T-cell (primary cell): Measurements from ENCODE around the gene BLTP3B. TPM values are rescaled to one million over a fixed set of nuclear protein-coding genes. Genes with fewer than 3 reads are reported as not detected.

Experiments
- ATAC-seq, 4 experiments: fragments of 200-7000 bp in 3 of 4; fragments of 150-1000 bp in 1 of 4; cut with Tn5 transposase; replicated peaks in 1 of 4; 1 replicate in 3 of 4; 2 replicates in 1 of 4; pipeline ENCODE4 v1.10.0; 2021; ENCODE audit warnings: moderate library complexity in 3 of 4, mild to moderate bottlenecking in 2 of 4, moderate number of reproducible peaks in 1 of 4
- CTCF ChIA-PET, 2 donors: fragments of 300-600 bp; sonication (Branson Sonifier 250); formaldehyde crosslinking; loops; one replicate each; lab custom pipeline; 2022; ENCODE audit warnings: antibody characterized with exemption in 2 of 2; lab: Charles Lee
- POLR2A ChIA-PET, 2 donors: fragments of 300-600 bp; sonication (Branson Sonifier 250); formaldehyde crosslinking; loops; one replicate each; lab custom pipeline; 2022; ENCODE audit warnings: antibody characterized with exemption in 2 of 2; lab: Charles Lee
- DNase-seq, 35 experiments: peaks; one replicate each; pipeline versions ENCODE4 v3.0.0 to v3.0.0-alpha.2; 2013 to 2023
- H3K27ac ChIP-seq: one replicate; pipeline ENCODE4 v1.5.1; 2013; ENCODE audit warnings: low read length
- H3K27me3 ChIP-seq, 2 experiments: replicated peaks in 1 of 2; 1 replicate in 1 of 2; 2 replicates in 1 of 2; pipeline versions ENCODE4 v1.6.1 to v1.7.0; 2013; ENCODE audit warnings: low read length in 1 of 2, mixed read lengths in 1 of 2; ENCODE audit not compliant: control insufficient read depth in 2 of 2, insufficient read depth in 2 of 2; ENCODE audit errors: extremely low read depth in 1 of 2
- H3K36me3 ChIP-seq, 2 donors: 1 replicate in 1 of 2; 2 replicates in 1 of 2; pipeline versions ENCODE4 v1.6.1 to v1.7.0; 2013; ENCODE audit warnings: low read length in 1 of 2; ENCODE audit not compliant: control insufficient read depth in 2 of 2, insufficient read depth in 1 of 2; ENCODE audit errors: extremely low read depth in 1 of 2
- H3K4me1 ChIP-seq, 2 experiments: 1 replicate in 1 of 2; 2 replicates in 1 of 2; pipeline versions ENCODE4 v1.6.1 to v1.7.0; 2013; ENCODE audit warnings: low read length in 2 of 2, mixed read lengths in 1 of 2; ENCODE audit not compliant: insufficient read depth in 2 of 2, control insufficient read depth in 1 of 2; ENCODE audit errors: extremely low read depth in 1 of 2
- H3K4me3 ChIP-seq, 2 donors: 1 replicate in 1 of 2; 2 replicates in 1 of 2; pipeline versions ENCODE4 v1.5.1 to v1.7.0; 2013; ENCODE audit warnings: mild to moderate bottlenecking in 2 of 2, low read length in 1 of 2, moderate library complexity in 1 of 2; ENCODE audit not compliant: control insufficient read depth in 1 of 2; ENCODE audit errors: extremely low read depth in 1 of 2
- H3K9me3 ChIP-seq: 2 replicates; pipeline ENCODE4 v1.7.0; 2013
- H3K27ac Mint-ChIP-seq, 2 donors: one replicate each; pipeline ENCODE4 v1.8.0; 2020 to 2021; ENCODE audit warnings: mild to moderate bottlenecking in 2 of 2, mixed read lengths in 2 of 2
- H3K27me3 Mint-ChIP-seq, 2 donors: one replicate each; pipeline ENCODE4 v1.8.0; 2021 to 2022; ENCODE audit warnings: mixed read lengths in 2 of 2
- H3K36me3 Mint-ChIP-seq: one replicate; pipeline ENCODE4 v1.8.0; 2021; ENCODE audit warnings: mixed read lengths
- H3K4me1 Mint-ChIP-seq, 3 donors: one replicate each; pipeline ENCODE4 v1.8.0; 2020 to 2022; ENCODE audit warnings: mixed read lengths in 3 of 3, mild to moderate bottlenecking in 1 of 3
- H3K4me3 Mint-ChIP-seq, 3 donors: one replicate each; pipeline ENCODE4 v1.8.0; 2020 to 2022; ENCODE audit warnings: mild to moderate bottlenecking in 3 of 3, mixed read lengths in 3 of 3, moderate library complexity in 3 of 3
- H3K9me3 Mint-ChIP-seq, 3 donors: one replicate each; pipeline ENCODE4 v1.8.0; 2020 to 2022; ENCODE audit warnings: mixed read lengths in 3 of 3
- WGBS: methylation state at CpG from one replicate; pipeline ENCODE4 v1.1.5; 2013; ENCODE audit warnings: missing lambda C conversion rate; ENCODE audit not compliant: insufficient coverage; 5-methylcytosine and 5-hydroxymethylcytosine counted together
- total RNA-seq, 35 experiments: library from RNA in 6 of 35; stranded (reverse) in 6 of 35; fragments of 120-200 nt in 1 of 35; gene quantifications; one replicate each; pipeline versions ENCODE4 v1.2.1 to v1.2.4 and lab custom pipeline; 2013 to 2026

BLTP3B gene
- total RNA-seq, 5 donors from 2014 or later (not counting 1 experiment from before 2014, with no cell fraction given) = 16.3 to 21.7 (median 18.2) TPM

DNA sequence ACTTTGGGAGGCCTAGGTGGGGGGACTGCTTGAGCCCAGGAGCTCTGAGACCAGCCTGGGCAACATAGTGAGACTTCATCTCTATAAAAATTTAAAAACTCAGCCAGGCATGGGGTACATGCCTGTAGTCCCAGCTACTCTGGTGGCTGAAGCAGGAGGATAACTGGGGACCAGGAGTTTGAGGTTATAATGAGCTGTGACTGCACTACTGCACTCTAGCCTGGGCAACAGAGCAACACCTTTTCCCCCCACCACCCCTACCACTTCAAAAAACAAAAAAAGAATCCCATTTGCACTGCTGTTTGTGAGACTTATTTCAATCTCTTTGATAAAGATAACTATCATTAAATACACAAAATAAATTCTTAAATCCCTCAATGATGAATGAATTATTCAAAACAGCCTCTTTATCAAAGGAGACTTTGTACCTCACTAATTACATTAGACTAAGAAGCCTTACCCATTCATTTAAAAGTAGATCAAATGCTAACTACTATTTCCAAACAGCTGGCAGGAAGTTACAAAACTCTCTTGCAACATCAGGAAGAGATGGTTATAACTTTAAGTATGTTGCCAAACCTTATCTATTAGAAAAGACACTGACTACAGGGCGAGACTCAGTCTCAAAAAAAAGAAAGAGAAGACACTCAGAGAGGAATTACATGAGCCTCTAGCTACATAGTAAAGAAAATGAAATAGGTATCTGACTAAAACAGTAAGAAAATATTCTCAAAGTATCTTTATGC is 14.7 kb downstream of the BLTP3B start:
- WGBS = no CpG with 5 or more reads among the region's 1 CpG
- peak overlapping the region in 1 of 3 donors; percentile 18 for H3K4me3 Mint-ChIP-seq
- ATAC-seq (peak in 1 of 4 experiments; percentile 34), DNase-seq (no peak)
- peak overlapping the region; percentile 13 to 53 for H3K27ac Mint-ChIP-seq
- Histone ChIP-seq H3K4me3 (no peak overlapping the region), H3K36me3 (peaks cover 0 to 6% of the 10 kb centered on the region in 2 donors), H3K27ac (no peak overlapping the region), H3K9me3 (no peaks in the 10 kb centered on the region), H3K4me1 (peaks cover 4 to 8% of the 10 kb centered on the region in 2 experiments), H3K27me3 (no peaks in the 10 kb centered on the region)
- H3K9me3 Mint-ChIP-seq = no peaks in the 10 kb centered on the region
- peaks cover 26 to 47% (median 39%) of the 10 kb centered on the region in 3 donors for H3K4me1 Mint-ChIP-seq
- ChIA-PET POLR2A (interaction anchor here in 1 of 2 donors (0.6 kb wide), 1 partner anchor 276 kb away, joined by 9 read pairs; no protein-coding TSS in a partner anchor), CTCF (interaction anchor here in 1 of 2 donors (0.6 to 0.7 kb wide), 2 partner anchors 12 to 75 kb away, joined by 3 read pairs; no protein-coding TSS in a partner anchor)
- peaks cover 14% of the 10 kb centered on the region for H3K36me3 Mint-ChIP-seq
- H3K27me3 Mint-ChIP-seq = no peaks in the 10 kb centered on the region

DNA sequence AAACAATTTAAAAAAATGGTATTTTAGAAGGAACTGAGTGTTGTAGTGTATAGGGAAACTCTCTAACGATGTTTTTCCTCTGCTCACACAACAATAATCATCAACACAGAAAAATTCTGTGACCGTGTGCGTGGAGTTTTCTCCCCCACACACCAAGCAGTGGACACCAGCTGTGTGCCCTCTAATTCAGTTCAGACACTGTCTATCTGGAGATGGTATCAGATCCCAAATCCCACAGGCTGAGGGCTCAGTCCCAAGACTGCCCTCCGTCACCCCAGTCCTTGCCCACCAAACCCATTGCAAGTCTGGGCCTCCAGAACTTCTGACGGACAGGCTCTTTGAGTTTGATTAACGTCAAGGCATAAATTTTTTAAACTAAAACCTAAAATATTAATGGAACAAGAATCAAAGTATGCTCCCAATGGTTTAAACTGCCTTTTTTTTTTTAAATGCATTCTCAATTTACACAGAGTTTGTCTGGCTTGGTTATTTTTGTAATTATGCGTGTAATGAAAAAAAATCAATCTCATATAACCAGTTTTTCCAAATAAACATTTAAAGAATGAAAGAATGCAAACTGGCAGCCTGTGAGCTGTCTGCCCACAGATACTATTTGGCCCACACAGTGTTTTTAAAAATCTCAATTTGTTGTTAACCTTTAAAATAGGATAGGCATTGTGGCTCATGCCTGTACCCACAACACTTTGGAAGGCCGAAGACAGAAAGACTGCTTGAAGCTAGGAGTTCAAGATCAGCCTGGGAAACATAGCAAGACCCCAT is 19.2 kb downstream of the BLTP3B start:
- peaks cover 4% of the 10 kb centered on the region for H3K9me3 ChIP-seq
- peaks cover 4 to 5% of the 10 kb centered on the region in 2 experiments for H3K4me1 ChIP-seq
- H3K27me3 ChIP-seq = no peaks in the 10 kb centered on the region
- H3K4me1 Mint-ChIP-seq = peaks cover 16 to 40% (median 27%) of the 10 kb centered on the region in 3 donors
- H3K9me3 Mint-ChIP-seq = peaks cover 2 to 4% (median 4%) of the 10 kb centered on the region in 3 donors
- ATAC-seq = no peak
- H3K27me3 Mint-ChIP-seq = no peaks in the 10 kb centered on the region
- POLR2A ChIA-PET = no interaction called here
- H3K27ac ChIP-seq = no peak overlapping the region
- no peak overlapping the region for H3K4me3 Mint-ChIP-seq
- no peaks in the 10 kb centered on the region for H3K36me3 ChIP-seq
- peaks cover 19% of the 10 kb centered on the region for H3K36me3 Mint-ChIP-seq
- CTCF ChIA-PET = no interaction called here
- no peak overlapping the region for H3K4me3 ChIP-seq
- WGBS = 95% methylated on average over 4 of the region's 8 CpGs
- H3K27ac Mint-ChIP-seq = no peak overlapping the region
- no peak for DNase-seq

DNA sequence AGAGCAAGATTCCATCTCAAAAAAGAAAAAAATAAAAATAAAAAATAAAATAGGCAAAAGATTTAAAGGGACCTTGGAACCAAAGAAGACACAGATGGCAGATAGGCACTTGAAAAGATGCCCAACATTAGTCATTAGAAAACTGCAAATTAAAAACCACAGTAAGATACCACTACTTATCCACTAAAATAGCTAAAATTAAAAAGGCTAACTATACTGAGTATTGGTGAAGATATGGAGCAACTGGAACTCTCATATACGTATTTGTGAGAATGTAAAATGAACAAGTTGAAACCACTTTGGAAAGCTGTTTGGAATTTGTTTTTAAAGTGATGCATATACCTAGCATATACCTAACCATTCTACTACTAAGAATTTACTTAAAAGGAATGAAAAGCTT is 22.3 kb downstream of the BLTP3B start:
- no peaks in the 10 kb centered on the region for H3K27me3 Mint-ChIP-seq
- no peak for DNase-seq
- no peak overlapping the region for H3K4me3 ChIP-seq
- H3K27me3 ChIP-seq = no peaks in the 10 kb centered on the region
- H3K9me3 Mint-ChIP-seq = peaks cover 2 to 6% (median 4%) of the 10 kb centered on the region in 3 donors
- POLR2A ChIA-PET = interaction anchor here in 1 of 2 donors (0.6 kb wide), 1 partner anchor 19 kb away, joined by 5 read pairs; no protein-coding TSS in a partner anchor
- H3K4me1 Mint-ChIP-seq = peaks cover 4 to 12% (median 8%) of the 10 kb centered on the region in 3 donors
- no peak for ATAC-seq
- H3K27ac Mint-ChIP-seq = no peak overlapping the region
- H3K4me1 ChIP-seq = no peaks in the 10 kb centered on the region
- CTCF ChIA-PET = no interaction called here
- peaks cover 16% of the 10 kb centered on the region for H3K36me3 Mint-ChIP-seq
- no peaks in the 10 kb centered on the region for H3K36me3 ChIP-seq
- no peak overlapping the region for H3K4me3 Mint-ChIP-seq
- H3K9me3 ChIP-seq = peaks cover 4% of the 10 kb centered on the region
- no CpG with 5 or more reads among the region's 1 CpG for WGBS
- H3K27ac ChIP-seq = no peak overlapping the region

DNA sequence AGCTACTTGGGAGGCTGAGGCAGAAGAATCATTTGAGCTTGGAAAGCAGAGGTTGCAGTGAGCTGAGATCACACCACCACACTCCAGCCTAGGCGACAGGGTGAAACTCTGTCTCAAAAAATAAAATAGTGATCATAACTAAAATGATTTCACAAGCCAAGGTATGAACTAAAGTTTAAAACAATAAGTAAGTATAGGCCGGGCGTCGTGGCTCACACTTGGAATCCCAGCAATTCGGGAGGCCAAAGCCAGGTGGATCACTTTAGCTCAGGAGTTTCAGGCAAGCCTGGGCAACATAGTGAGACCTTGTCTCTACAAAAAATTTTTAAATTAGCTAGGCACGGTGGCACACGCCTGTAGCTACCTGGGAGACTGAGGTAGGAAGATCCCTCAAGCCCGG is 27.4 kb downstream of the BLTP3B start:
- Mint-ChIP-seq H3K4me3 (no peak overlapping the region), H3K36me3 (peaks cover 17% of the 10 kb centered on the region), H3K9me3 (peaks cover 0 to 4% (median 0%) of the 10 kb centered on the region in 3 donors), H3K4me1 (peaks cover 16 to 20% (median 16%) of the 10 kb centered on the region in 3 donors), H3K27ac (no peak overlapping the region), H3K27me3 (no peaks in the 10 kb centered on the region)
- 97% methylated on average over 4 of the region's 8 CpGs for WGBS
- ChIA-PET CTCF (interaction anchor here in 1 of 2 donors (0.6 kb wide), 1 partner anchor 34 kb away, joined by 3 read pairs; no protein-coding TSS in a partner anchor), POLR2A (no interaction called here)
- Histone ChIP-seq H3K27me3 (no peaks in the 10 kb centered on the region), H3K9me3 (no peaks in the 10 kb centered on the region), H3K4me1 (no peaks in the 10 kb centered on the region), H3K36me3 (no peaks in the 10 kb centered on the region), H3K4me3 (no peak overlapping the region), H3K27ac (no peak overlapping the region)
- DNase-seq (no peak), ATAC-seq (no peak)

DNA sequence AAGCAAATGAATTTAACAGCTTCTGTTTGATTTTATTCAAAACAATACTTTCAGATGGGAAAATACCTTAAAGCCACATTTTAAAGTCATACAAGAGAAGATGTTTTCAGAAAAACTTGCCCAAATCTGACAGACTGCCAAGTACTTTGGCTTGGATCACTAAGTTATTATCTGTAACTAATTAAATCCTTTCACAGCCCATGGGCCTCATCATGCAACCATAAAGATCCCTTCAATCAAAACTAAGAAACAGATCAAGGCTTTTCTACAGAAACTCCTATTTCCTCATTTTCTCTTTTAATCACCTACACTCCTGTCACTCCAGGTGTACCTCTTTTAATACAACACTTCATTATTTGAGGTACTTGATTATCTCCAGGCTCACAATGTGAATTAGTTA is 28.1 kb downstream of the BLTP3B start:
- Mint-ChIP-seq H3K9me3 (peaks cover 0 to 6% (median 0%) of the 10 kb centered on the region in 3 donors), H3K27me3 (no peaks in the 10 kb centered on the region), H3K27ac (no peak overlapping the region), H3K4me1 (peaks cover 18 to 21% (median 18%) of the 10 kb centered on the region in 3 donors), H3K4me3 (no peak overlapping the region), H3K36me3 (peaks cover 18% of the 10 kb centered on the region)
- ATAC-seq = no peak
- Histone ChIP-seq H3K9me3 (no peaks in the 10 kb centered on the region), H3K4me3 (no peak overlapping the region), H3K36me3 (no peaks in the 10 kb centered on the region), H3K27me3 (no peaks in the 10 kb centered on the region), H3K4me1 (no peaks in the 10 kb centered on the region), H3K27ac (no peak overlapping the region)
- ChIA-PET CTCF (no interaction called here), POLR2A (no interaction called here)
- no peak for DNase-seq

DNA sequence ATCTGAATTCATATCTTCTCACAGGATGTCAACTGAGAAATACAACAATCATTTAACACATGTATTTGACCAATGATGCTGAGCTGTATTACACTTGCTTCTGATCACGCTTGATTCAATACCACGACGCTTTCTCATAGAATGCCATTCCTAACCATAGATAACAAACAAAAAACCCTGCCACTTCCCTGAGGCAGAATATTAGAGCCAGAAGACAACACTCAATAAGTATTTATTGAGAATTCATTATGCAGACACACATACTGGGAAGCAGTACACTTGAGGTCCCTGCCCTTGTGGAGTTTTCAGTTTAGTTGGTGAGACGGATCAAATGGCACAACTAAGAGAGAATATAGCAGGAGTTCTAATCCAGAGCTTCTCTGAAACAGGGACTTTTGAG is 32.4 kb downstream of the BLTP3B start:
- no peaks in the 10 kb centered on the region for H3K27me3 Mint-ChIP-seq
- H3K4me3 ChIP-seq = no peak overlapping the region
- no peak overlapping the region for H3K4me3 Mint-ChIP-seq
- peaks cover 41% of the 10 kb centered on the region for H3K36me3 Mint-ChIP-seq
- no peak overlapping the region for H3K27ac ChIP-seq
- H3K36me3 ChIP-seq = peaks cover 0 to 2% of the 10 kb centered on the region in 2 donors
- peaks cover 4 to 11% (median 7%) of the 10 kb centered on the region in 3 donors for H3K9me3 Mint-ChIP-seq
- DNase-seq = no peak
- H3K9me3 ChIP-seq = no peaks in the 10 kb centered on the region
- WGBS = 100% methylated on average over 2 of the region's 4 CpGs
- H3K27ac Mint-ChIP-seq = no peak overlapping the region
- no peak for ATAC-seq
- ChIA-PET POLR2A (no interaction called here), CTCF (interaction anchor here in 1 of 2 donors (0.7 kb wide), 1 partner anchor 1187 kb away, joined by 5 read pairs; no protein-coding TSS in a partner anchor)
- no peaks in the 10 kb centered on the region for H3K27me3 ChIP-seq
- H3K4me1 ChIP-seq = no peaks in the 10 kb centered on the region
- H3K4me1 Mint-ChIP-seq = peaks cover 18 to 22% (median 18%) of the 10 kb centered on the region in 3 donors
